Measurements from ENCODE around the gene UGDH.

The UGDH gene

DNA sequence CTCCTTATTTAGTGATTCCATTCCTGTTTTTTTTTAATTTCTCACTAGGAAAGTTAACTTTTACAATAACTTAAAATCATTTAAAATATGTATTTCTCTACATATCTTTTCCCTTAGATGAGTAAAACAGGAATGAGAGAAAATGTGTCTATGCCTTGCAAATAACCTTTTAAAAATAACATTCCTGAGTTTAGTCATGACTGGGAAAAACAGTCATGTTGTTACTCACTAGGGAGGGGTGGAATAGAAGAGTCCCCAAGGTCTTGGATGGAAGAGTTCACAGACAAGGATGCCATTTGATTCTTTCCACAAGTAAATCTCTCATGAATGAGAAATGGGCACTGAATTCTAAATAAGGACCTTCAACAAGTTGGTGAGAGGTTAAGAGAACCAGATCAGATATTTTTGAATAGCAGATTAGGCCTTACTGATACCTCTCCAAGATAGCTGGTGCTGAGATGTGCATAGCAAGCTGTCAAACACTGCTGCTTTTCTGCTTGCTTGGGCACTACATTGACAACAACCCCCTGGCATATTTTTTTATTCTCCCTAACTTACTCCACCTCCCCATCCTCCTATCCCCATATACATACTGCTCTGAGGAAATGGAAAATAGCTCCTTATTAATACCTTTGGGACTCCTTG, 25.1 kb downstream of the UGDH start:
- peaks cover 68% of the 10 kb centered on the region for H3K36me3 ChIP-seq (ENCODE audit: insufficient read depth, low read length)
- no peaks in the 10 kb centered on the region for H3K9me3 ChIP-seq (ENCODE audit: low read length)
- H3K27me3 ChIP-seq (ENCODE audit: insufficient read depth, low read length): no peaks in the 10 kb centered on the region
- H3K4me1 ChIP-seq (ENCODE audit: insufficient read depth, low read length): no peaks in the 10 kb centered on the region
- H2AFZ ChIP-seq (ENCODE audit: low read depth, low read length): no peak overlapping the region
- no peak overlapping the region for H3K4me3 ChIP-seq (ENCODE audit: low read length)

DNA sequence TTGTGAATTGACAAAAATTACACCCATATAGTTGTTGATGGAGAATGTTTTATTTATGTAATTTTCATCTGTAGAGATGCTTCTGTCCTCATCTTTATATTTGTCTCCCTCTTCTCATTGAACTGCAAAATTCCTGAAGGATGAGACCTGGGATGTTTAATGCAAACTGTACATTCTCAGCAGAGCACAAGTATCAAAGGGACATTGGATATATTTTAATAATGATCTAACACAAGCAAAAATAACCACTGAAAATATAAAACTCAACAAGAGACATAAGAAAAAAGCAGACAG, 28.6 kb downstream of the UGDH start:
- Histone ChIP-seq H3K4me1 (ENCODE audit: insufficient read depth, low read length) (no peaks in the 10 kb centered on the region), H3K27me3 (ENCODE audit: insufficient read depth, low read length) (no peaks in the 10 kb centered on the region), H3K9me3 (ENCODE audit: low read length) (no peaks in the 10 kb centered on the region), H2AFZ (ENCODE audit: low read depth, low read length) (no peak overlapping the region), H3K36me3 (ENCODE audit: insufficient read depth, low read length) (peaks cover 36% of the 10 kb centered on the region), H3K4me3 (ENCODE audit: low read length) (no peak overlapping the region)

DNA sequence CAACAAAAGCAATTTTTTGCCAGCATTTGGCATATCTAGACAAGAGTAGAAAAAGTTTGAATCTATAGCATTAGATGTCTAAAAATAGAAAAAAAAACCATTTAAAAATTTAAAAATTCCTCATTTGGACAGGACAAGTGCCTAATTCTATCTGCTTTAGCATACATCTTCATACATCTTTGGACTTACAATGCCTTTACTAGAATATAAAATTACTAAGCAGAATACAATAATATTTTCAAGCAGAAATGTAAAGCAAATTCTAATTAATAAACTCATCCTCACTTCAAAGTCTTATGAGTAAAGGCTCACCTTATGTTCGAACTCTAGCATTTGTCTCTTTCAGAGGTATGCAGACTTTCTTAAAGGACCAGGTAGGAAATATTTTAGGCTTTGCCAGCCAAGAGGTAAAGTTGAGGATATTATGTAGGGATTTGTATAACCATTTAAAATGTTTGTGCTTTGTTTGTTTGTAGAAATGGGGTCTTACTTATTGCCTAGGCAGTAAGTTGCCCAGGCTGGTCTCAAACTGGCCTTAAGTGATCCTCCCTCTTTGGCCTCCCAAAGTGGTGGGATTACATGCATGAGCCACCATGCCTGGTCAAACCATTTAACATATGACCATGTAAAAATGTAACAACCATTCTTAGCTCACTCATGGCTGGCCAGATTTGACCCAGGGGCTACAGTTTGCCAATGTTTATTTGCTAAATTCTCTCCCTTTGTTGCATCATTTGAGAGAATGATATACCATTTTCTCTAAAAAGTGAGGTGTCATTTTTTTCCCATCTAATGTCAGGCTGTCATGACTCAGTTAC, 29.1 kb downstream of the UGDH start:
- Histone ChIP-seq H3K4me1 (ENCODE audit: insufficient read depth, low read length) (no peaks in the 10 kb centered on the region), H3K27me3 (ENCODE audit: insufficient read depth, low read length) (no peaks in the 10 kb centered on the region), H3K4me3 (ENCODE audit: low read length) (no peak overlapping the region), H2AFZ (ENCODE audit: low read depth, low read length) (no peak overlapping the region), H3K36me3 (ENCODE audit: insufficient read depth, low read length) (peaks cover 31% of the 10 kb centered on the region), H3K9me3 (ENCODE audit: low read length) (no peaks in the 10 kb centered on the region)

DNA sequence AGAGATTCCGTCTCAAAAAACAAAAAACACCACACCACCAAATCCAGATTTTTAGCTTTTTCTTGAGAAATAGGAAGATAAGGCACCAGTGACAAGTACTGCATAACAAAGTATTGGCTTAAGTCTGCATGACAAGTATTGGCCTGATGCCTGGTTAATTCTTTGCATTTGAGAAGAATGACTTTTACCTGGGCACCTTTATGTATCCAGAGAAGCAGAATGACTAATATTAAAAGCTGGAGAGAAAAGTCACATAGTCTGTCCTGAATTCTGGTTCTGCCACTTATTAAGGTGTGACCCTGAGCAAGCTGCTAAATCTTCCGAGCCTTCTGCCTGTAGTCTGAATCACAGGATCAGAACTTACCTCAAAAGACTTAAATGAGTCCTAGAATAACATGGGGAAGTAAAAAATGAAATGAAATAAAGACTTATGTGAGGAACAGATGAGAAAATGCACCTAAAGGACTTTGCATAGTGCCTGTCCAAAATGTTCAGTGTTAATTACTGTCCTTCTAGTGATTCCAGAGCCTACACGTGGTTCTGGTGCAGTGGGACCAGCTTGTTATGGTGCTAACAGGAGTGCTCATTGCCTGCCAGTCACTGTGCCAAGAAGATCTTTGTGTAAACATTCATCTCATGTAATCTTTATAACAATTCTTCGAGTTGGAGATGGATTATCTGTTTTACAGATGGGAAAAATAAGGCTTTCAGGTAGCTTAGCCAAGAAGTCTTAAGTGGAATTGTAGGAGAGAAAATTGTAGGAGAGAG, 31.6 kb downstream of the UGDH start:
- no peak overlapping the region for H3K4me3 ChIP-seq (ENCODE audit: low read length)
- H3K27me3 ChIP-seq (ENCODE audit: insufficient read depth, low read length): no peaks in the 10 kb centered on the region
- H2AFZ ChIP-seq (ENCODE audit: low read depth, low read length): no peak overlapping the region
- H3K9me3 ChIP-seq (ENCODE audit: low read length): no peaks in the 10 kb centered on the region
- H3K36me3 ChIP-seq (ENCODE audit: insufficient read depth, low read length): peaks cover 18% of the 10 kb centered on the region
- no peaks in the 10 kb centered on the region for H3K4me1 ChIP-seq (ENCODE audit: insufficient read depth, low read length)

DNA sequence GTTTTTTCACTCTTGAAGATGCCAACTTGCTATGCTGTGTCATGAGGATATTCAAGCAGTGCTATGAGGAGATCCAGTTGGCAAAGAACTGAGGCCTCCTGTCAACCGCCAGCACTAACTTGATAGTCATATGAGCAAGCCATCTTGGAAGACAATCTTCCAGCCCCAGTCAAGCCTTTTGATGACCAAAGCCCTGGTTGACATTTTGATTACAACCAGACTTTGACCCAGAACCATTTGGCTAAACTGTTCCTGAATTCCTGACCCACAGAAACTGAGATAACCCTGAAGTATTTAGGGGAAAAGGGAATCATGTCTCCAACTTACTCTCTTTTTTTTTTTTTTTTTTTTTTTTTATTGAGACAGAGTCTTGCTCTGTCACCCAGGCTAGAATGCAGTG, 32.9 kb downstream of the UGDH start:
- Histone ChIP-seq H2AFZ (ENCODE audit: low read depth, low read length) (no peak overlapping the region), H3K4me1 (ENCODE audit: insufficient read depth, low read length) (no peaks in the 10 kb centered on the region), H3K27me3 (ENCODE audit: insufficient read depth, low read length) (no peaks in the 10 kb centered on the region), H3K36me3 (ENCODE audit: insufficient read depth, low read length) (peaks cover 14% of the 10 kb centered on the region), H3K4me3 (ENCODE audit: low read length) (no peak overlapping the region), H3K9me3 (ENCODE audit: low read length) (no peaks in the 10 kb centered on the region)

DNA sequence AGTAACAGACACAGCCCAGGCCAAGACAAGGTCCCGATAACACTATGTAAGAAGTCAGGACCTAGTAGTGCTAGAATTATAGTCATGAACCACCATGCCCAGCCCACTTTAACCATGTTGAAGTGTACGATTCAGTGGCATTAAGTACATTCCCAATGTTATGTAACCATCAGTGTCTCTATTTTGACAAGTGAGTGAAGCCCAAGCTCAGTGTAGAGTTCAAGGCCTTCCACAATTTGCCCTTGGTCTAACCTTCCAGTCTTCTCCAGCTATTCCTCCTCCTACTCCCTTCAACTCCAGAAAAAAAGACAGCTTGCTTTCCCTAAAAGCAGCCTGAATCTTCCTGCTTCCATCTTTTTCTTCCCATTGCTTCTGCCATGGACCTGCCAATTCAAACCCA, 36.9 kb downstream of the UGDH start:
- Histone ChIP-seq H3K4me3 (ENCODE audit: low read length) (no peak overlapping the region), H3K36me3 (ENCODE audit: insufficient read depth, low read length) (no peaks in the 10 kb centered on the region), H3K4me1 (ENCODE audit: insufficient read depth, low read length) (no peaks in the 10 kb centered on the region), H3K9me3 (ENCODE audit: low read length) (no peaks in the 10 kb centered on the region), H3K27me3 (ENCODE audit: insufficient read depth, low read length) (no peaks in the 10 kb centered on the region), H2AFZ (ENCODE audit: low read depth, low read length) (no peak overlapping the region)

DNA sequence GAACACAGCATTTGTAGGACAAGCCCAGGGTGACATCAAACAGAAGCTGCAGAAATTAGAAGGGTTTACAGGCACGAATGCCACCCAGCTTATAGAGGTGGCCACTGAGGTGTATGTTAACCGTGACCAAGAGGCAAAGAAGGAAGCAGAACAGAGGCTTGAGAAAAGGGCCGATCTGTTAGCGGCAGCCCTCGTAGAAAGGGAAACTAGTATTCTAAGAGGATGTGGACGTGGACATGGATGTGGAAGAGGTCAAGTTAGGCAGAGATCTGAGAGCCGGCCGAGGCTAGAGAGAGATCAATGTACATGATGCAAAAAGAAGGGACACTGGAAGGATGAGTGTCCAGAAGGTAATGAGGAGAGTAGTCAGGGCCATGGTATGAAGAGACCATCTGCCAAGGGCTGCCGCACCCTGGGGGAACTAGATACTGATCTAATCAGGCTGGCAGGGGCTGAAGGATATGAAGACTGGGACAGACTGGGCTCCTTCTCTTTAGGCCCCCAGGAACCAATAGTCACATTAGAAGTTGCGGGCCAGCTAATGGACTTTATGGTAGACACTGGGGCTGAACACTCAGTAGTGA, 40.9 kb downstream of the UGDH start:
- H3K36me3 ChIP-seq (ENCODE audit: insufficient read depth, low read length): no peaks in the 10 kb centered on the region
- no peaks in the 10 kb centered on the region for H3K27me3 ChIP-seq (ENCODE audit: insufficient read depth, low read length)
- H3K4me3 ChIP-seq (ENCODE audit: low read length): no peak overlapping the region

DNA sequence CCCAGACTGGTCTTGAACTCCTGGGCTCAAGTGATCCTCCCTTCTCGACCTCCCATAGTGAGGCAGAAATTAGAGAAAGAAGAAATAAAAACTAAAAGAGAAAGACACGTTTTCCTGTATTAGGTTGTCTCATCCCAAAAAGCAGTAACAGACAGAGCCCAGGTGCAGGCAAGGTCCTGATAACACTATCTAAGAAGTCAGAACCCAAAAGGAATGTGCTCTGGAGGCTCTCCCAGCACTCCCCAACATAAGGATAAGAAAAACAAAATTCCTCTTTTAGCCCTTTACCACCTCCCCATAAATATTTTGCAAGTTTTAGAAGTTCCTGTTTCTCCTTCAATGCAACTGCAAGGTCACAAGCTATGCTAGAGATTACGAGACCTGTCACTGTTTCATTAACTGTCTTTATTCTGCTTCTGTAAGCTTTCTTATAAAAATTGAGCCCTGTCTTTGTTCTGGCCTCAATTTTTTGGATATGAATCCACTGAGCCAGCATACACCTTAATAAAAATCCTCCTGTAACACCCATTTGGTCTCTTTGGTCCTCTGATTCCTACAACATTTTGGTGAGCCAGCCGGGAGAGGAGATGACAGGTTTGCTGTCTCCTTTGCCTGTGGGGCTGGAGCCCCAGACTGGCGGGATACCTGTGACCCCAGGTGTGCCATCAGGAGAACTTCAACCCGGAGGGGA, 42.5 kb downstream of the UGDH start:
- Histone ChIP-seq H3K4me1 (ENCODE audit: insufficient read depth, low read length) (no peaks in the 10 kb centered on the region), H2AFZ (ENCODE audit: low read depth, low read length) (no peak overlapping the region), H3K36me3 (ENCODE audit: insufficient read depth, low read length) (no peaks in the 10 kb centered on the region), H3K27me3 (ENCODE audit: insufficient read depth, low read length) (no peaks in the 10 kb centered on the region), H3K9me3 (ENCODE audit: low read length) (peaks cover 5% of the 10 kb centered on the region), H3K4me3 (ENCODE audit: low read length) (no peak overlapping the region)

More for the DNA sequence above, 40.9 kb downstream of the UGDH start:
- Histone ChIP-seq H2AFZ (ENCODE audit: low read depth, low read length) (no peak overlapping the region), H3K9me3 (ENCODE audit: low read length) (no peaks in the 10 kb centered on the region), H3K4me1 (ENCODE audit: insufficient read depth, low read length) (no peaks in the 10 kb centered on the region)

DNA sequence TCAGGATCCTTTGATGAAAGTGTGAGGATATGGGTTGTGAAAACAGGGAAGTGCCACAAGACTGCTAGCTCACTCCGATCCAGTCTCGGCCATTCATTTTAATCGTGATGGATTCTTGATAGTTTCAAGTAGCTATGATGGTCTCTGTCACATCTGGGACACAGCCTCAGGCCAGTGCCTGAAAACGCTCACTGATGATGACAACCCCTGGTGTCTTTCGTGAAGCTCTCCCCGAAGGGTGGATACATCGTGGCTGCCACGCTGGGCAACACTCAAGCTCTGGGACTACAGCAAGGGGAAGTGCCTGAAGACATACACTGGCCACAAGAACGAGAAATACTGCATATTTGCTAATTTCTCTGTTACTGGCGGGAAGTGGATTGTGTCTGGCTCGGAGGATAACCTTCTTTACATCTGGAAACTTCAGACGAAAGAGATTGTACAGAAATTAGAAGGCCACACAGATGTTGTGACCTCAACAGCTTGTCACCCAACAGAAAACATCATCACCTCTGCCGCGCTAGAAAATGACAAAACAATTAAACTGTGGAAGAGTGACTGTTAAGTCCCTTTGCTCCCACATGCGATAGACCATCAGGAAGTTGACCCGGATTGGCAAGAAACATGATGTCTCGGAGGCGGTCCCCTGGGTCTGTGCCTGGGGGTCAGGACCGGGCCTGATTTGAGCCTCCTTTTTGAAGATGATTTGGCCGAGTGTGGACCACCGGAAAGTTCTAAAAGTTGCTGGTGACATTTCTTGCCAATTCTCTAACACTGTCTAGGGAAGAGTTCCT, 46.1 kb downstream of the UGDH start:
- H2AFZ ChIP-seq (ENCODE audit: low read depth, low read length): no peak overlapping the region
- H3K27me3 ChIP-seq (ENCODE audit: insufficient read depth, low read length): no peaks in the 10 kb centered on the region
- no peaks in the 10 kb centered on the region for H3K4me1 ChIP-seq (ENCODE audit: insufficient read depth, low read length)
- no peak overlapping the region for H3K4me3 ChIP-seq (ENCODE audit: low read length)
- peaks cover 5% of the 10 kb centered on the region for H3K9me3 ChIP-seq (ENCODE audit: low read length)
- peaks cover 11% of the 10 kb centered on the region for H3K36me3 ChIP-seq (ENCODE audit: insufficient read depth, low read length)

DNA sequence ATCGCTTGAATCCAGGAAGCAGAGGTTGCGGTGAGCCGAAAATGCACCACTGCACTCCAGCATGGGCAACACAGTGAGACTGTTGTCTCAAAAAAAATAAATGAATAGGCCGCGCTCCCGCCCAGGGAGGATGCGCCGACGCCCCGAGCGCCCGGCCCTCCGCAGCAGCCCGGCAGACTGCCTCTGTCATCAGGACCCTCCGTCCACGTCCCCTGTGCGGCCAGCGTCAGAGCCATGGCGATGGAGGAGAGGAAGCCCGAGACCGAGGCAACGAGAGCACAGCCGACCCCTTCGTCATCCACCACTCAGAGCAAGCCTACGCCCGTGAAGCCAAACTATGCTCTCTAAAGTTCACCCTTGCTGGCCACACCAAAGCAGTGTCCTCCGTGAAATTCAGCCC, 47.0 kb downstream of the UGDH start:
- H3K4me3 ChIP-seq (ENCODE audit: low read length): no peak overlapping the region
- no peaks in the 10 kb centered on the region for H3K27me3 ChIP-seq (ENCODE audit: insufficient read depth, low read length)
- H3K36me3 ChIP-seq (ENCODE audit: insufficient read depth, low read length): peaks cover 11% of the 10 kb centered on the region
- H2AFZ ChIP-seq (ENCODE audit: low read depth, low read length): no peak overlapping the region
- H3K4me1 ChIP-seq (ENCODE audit: insufficient read depth, low read length): no peaks in the 10 kb centered on the region
- H3K9me3 ChIP-seq (ENCODE audit: low read length): peaks cover 5% of the 10 kb centered on the region

DNA sequence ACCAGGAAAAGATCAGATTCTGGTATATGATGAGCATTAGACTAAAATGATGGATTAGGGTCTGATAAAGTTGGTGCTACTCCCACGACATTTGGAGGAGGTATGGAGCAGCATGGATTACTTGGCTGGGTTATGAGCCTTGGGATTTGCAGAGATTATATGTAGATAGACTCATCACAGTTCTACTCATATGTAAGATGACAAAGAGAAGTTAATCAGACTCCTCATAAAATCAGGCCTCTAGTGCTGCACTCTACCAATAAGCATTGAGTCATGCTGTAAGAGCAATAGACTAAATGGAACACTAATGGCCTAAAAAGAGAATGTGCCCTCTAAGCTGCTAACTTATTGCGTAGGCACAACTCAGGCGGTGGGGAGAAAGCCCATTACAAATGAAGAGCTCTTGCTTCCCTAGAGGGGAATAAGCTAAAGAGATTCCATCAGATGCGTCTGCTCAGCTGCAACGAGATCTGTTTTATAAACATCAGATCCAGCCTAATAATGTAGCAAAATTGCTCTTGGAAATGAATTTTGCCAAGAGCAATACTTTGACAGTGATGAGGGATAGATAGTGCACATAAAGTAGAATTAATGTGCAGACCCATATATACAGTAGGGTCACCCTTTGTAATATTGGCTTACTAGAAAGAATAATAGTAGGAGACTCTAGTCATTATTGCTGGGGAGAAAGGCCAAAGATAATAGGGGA, 50.9 kb downstream of the UGDH start:
- Histone ChIP-seq H3K9me3 (ENCODE audit: low read length) (peaks cover 5% of the 10 kb centered on the region), H2AFZ (ENCODE audit: low read depth, low read length) (no peak overlapping the region)

DNA sequence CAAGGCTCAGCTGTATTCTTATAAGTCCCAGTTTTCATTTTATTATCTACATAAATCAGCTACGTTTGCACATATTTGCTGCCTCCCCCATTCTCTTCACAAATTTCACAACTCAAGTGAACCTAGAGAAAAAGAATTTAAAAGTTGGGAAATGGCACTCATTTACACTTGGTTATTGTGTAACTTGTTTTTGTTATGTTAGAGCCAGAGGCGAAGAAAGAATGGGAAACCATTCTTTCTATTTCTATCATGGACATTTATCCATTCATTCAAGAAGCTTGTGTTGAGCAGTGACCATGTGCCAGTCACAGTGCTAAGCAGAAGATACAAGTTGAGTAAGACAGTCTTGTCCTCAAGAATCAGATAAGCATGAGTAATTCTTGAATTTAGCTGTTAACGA, 54.8 kb downstream of the UGDH start:
- H2AFZ ChIP-seq (ENCODE audit: low read depth, low read length): no peak overlapping the region
- H3K4me3 ChIP-seq (ENCODE audit: low read length): no peak overlapping the region
- H3K36me3 ChIP-seq (ENCODE audit: insufficient read depth, low read length): peaks cover 29% of the 10 kb centered on the region
- no peaks in the 10 kb centered on the region for H3K4me1 ChIP-seq (ENCODE audit: insufficient read depth, low read length)
- no peaks in the 10 kb centered on the region for H3K9me3 ChIP-seq (ENCODE audit: low read length)
- no peaks in the 10 kb centered on the region for H3K27me3 ChIP-seq (ENCODE audit: insufficient read depth, low read length)

More for the DNA sequence above, 50.9 kb downstream of the UGDH start:
- no peak overlapping the region for H3K4me3 ChIP-seq (ENCODE audit: low read length)
- peaks cover 31% of the 10 kb centered on the region for H3K36me3 ChIP-seq (ENCODE audit: insufficient read depth, low read length)
- H3K4me1 ChIP-seq (ENCODE audit: insufficient read depth, low read length): no peaks in the 10 kb centered on the region
- no peaks in the 10 kb centered on the region for H3K27me3 ChIP-seq (ENCODE audit: insufficient read depth, low read length)
